Peyer's patch (tissue), 4 donors: Measurements from ENCODE around the gene SLPI.

Experiments
- POLR2A ChIP-seq, 2 donors: fragments of 450-650 bp; IDR thresholded peaks; one replicate each; pipeline ENCODE4 v1.5.1; 2017; ENCODE audit warnings: antibody characterized with exemption in 2 of 2, mild to moderate bottlenecking in 2 of 2, moderate library complexity in 2 of 2
- TF ChIP-seq, protein P1 (sequence below), 6 experiments: fragments of 450-650 bp in 4 of 6; fragments of 200-600 bp in 2 of 6; sonication (generic) in 1 of 6; IDR thresholded peaks; one replicate each; pipeline ENCODE4 v1.5.1; 2017 to 2019; ENCODE audit warnings: antibody characterized with exemption in 6 of 6, mild to moderate bottlenecking in 3 of 6, moderate library complexity in 1 of 6

DNA sequence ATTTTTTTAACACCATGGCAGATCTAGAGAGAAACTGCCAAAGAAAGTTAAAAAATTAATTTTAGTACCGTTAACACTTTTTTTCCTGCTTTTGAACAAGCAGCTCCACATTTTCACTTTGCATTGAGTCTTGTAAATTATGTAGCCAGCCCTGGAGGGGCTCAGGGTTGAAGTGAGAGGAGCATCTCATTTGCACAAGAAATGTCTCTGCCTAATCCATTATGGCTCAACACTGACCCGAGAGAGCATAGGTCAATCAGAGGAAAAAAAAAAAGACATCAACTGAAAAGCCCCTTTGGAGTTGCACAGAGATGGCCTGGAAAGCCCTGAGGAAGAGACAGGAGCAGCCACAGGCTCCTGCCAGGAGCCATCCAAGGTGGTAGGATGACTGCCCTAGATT, 4.3 kb upstream of the SLPI start:
- TF ChIP-seq, protein P1, sequence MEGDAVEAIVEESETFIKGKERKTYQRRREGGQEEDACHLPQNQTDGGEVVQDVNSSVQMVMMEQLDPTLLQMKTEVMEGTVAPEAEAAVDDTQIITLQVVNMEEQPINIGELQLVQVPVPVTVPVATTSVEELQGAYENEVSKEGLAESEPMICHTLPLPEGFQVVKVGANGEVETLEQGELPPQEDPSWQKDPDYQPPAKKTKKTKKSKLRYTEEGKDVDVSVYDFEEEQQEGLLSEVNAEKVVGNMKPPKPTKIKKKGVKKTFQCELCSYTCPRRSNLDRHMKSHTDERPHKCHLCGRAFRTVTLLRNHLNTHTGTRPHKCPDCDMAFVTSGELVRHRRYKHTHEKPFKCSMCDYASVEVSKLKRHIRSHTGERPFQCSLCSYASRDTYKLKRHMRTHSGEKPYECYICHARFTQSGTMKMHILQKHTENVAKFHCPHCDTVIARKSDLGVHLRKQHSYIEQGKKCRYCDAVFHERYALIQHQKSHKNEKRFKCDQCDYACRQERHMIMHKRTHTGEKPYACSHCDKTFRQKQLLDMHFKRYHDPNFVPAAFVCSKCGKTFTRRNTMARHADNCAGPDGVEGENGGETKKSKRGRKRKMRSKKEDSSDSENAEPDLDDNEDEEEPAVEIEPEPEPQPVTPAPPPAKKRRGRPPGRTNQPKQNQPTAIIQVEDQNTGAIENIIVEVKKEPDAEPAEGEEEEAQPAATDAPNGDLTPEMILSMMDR (IDR thresholded peaks at IDR 0.05) = no peak
- TF ChIP-seq POLR2A (IDR thresholded peaks at IDR 0.05) = no peak
